Endothelial cell of umbilical vein (primary cell): ENCODE results near the gene ASMTL. TPM values are rescaled to one million over a fixed set of nuclear protein-coding genes. Genes with fewer than 3 reads are reported as not detected.

ENCODE experiments used
- BruUV-seq: library from RNA; stranded (reverse); fragments of 400-500 nt; replicated peaks from 2 replicates; lab custom pipeline; 2021; lab: Mats Ljungman, UMichigan
- CTCF ChIA-PET: fragments of 300-600, 350-600 bp; sonication (Branson Sonifier 250); formaldehyde crosslinking; loops from one replicate; lab custom pipeline; 2021; ENCODE audit warnings: antibody characterized with exemption, inconsistent platforms; lab: Charles Lee
- POLR2A ChIA-PET: fragments of 300-600, 350-600 bp; sonication (Branson Sonifier 250); formaldehyde crosslinking; loops from one replicate; lab custom pipeline; 2021; ENCODE audit warnings: antibody characterized with exemption, inconsistent platforms; lab: Charles Lee
- DNase-seq: peaks from one replicate; pipeline ENCODE4 v3.0.0-alpha.2; 2011; ENCODE audit warnings: low read depth, low spot score
- FAIRE-seq: peaks from 2 replicates; lab custom pipeline; 2011; peaks lifted over from hg19 to GRCh38; lab: Jason Lieb, UNC
- H2AFZ ChIP-seq: 2 replicates; pipeline ENCODE4 v1.6.0; 2012; ENCODE audit warnings: low read depth, low read length, control low read depth, inconsistent platforms
- H3K27ac ChIP-seq: 2 replicates; pipeline ENCODE4 v1.5.1; 2011; ENCODE audit warnings: low read depth, mild to moderate bottlenecking, control low read depth, low read length, moderate library complexity; ENCODE audit not compliant: insufficient read depth
- H3K27me3 ChIP-seq, 2 experiments: 2 replicates each; pipeline versions ENCODE4 v1.6.0 to v1.6.1; 2011; ENCODE audit warnings: low read length in 2 of 2, mixed read lengths in 1 of 2; ENCODE audit not compliant: control insufficient read depth in 2 of 2, insufficient read depth in 2 of 2
- H3K36me3 ChIP-seq, 2 experiments: 2 replicates in 1 of 2; 3 replicates in 1 of 2; pipeline ENCODE4 v1.5.1; 2011; ENCODE audit warnings: low read length in 2 of 2, mild to moderate bottlenecking in 1 of 2, moderate library complexity in 1 of 2; ENCODE audit not compliant: control insufficient read depth in 2 of 2, insufficient read depth in 2 of 2; ENCODE audit errors: extremely low read depth in 1 of 2
- H3K4me1 ChIP-seq: 3 replicates; pipeline ENCODE4 v1.5.1; 2011; ENCODE audit warnings: mild to moderate bottlenecking, low read length; ENCODE audit not compliant: control insufficient read depth, insufficient read depth; ENCODE audit errors: extremely low read depth
- H3K4me2 ChIP-seq: 2 replicates; pipeline ENCODE4 v1.6.1; 2011; ENCODE audit warnings: low read length, control low read depth, mixed read lengths; ENCODE audit not compliant: insufficient read depth
- H3K4me3 ChIP-seq, 3 experiments: fragments of 200-600 bp in 1 of 3; sonication (generic), shearing (Covaris generic) in 1 of 3; replicated peaks in 1 of 3; 2 replicates each; pipeline ENCODE4 v1.5.1; 2011 to 2016; ENCODE audit warnings: control low read depth in 3 of 3, low read length in 3 of 3, mild to moderate bottlenecking in 2 of 3, inconsistent platforms in 1 of 3, low read depth in 1 of 3, moderate library complexity in 1 of 3; ENCODE audit not compliant: insufficient read depth in 1 of 3
- H3K79me2 ChIP-seq: 2 replicates; pipeline ENCODE4 v1.6.0; 2012; ENCODE audit warnings: low read length, inconsistent platforms; ENCODE audit not compliant: control insufficient read depth, insufficient read depth
- H3K9ac ChIP-seq: replicated peaks from 2 replicates; pipeline ENCODE3; 2011; ENCODE audit warnings: low read length, control low read depth; ENCODE audit not compliant: insufficient read depth; ENCODE audit errors: extremely low read depth
- H3K9me1 ChIP-seq: replicated peaks from 3 replicates; pipeline ENCODE4 v1.6.0; 2011; ENCODE audit warnings: mild to moderate bottlenecking, low read length; ENCODE audit not compliant: control insufficient read depth, insufficient read depth; ENCODE audit errors: extremely low read depth
- H3K9me3 ChIP-seq: replicated peaks from 2 replicates; pipeline ENCODE4 v1.5.1; 2012; ENCODE audit warnings: low read length, inconsistent platforms; ENCODE audit not compliant: control insufficient read depth, insufficient read depth
- H4K20me1 ChIP-seq: replicated peaks from 2 replicates; pipeline ENCODE3; 2011; ENCODE audit warnings: mild to moderate bottlenecking, low read length; ENCODE audit not compliant: control insufficient read depth, insufficient read depth; ENCODE audit errors: extremely low read depth
- CTCF ChIP-seq, 2 donors: IDR thresholded peaks; 1 replicate in 1 of 2; 2 replicates in 1 of 2; pipeline ENCODE4 v1.5.1; 2011; ENCODE audit warnings: low read length in 2 of 2, mild to moderate bottlenecking in 2 of 2, moderate library complexity in 2 of 2, control low read depth in 1 of 2, inconsistent platforms in 1 of 2, low read depth in 1 of 2; ENCODE audit not compliant: insufficient read depth in 1 of 2; ENCODE audit errors: extremely low read depth in 1 of 2
- EZH2 ChIP-seq: IDR thresholded peaks from 2 replicates; pipeline ENCODE4 v1.6.1; 2012; ENCODE audit warnings: borderline replicate concordance, low read depth, mild to moderate bottlenecking, moderate library complexity, low read length, inconsistent platforms; ENCODE audit not compliant: severe bottlenecking
- FOS ChIP-seq: IDR thresholded peaks from 2 replicates; pipeline ENCODE4 v1.6.1; 2011; ENCODE audit warnings: mild to moderate bottlenecking, low read length, moderate library complexity, borderline replicate concordance; ENCODE audit not compliant: insufficient read depth
- GATA2 ChIP-seq: IDR thresholded peaks from 2 replicates; pipeline ENCODE4 v1.7.0; 2011; ENCODE audit warnings: low read depth, mild to moderate bottlenecking, moderate library complexity, mixed read lengths, low read length; ENCODE audit not compliant: insufficient read length, insufficient read depth
- JUN ChIP-seq: IDR thresholded peaks from 2 replicates; pipeline ENCODE4 v1.6.1; 2011; ENCODE audit warnings: borderline replicate concordance, low read depth; ENCODE audit not compliant: insufficient read length, insufficient read depth
- MYC ChIP-seq: IDR thresholded peaks from one replicate; pipeline ENCODE4 v1.6.1; 2011; ENCODE audit warnings: mild to moderate bottlenecking, low read depth, low read length
- POLR2A ChIP-seq: IDR thresholded peaks from 2 replicates; pipeline ENCODE4 v1.6.1; 2012; ENCODE audit warnings: low read depth, mild to moderate bottlenecking, control low read depth, low read length
- POLR2AphosphoS5 ChIP-seq: IDR thresholded peaks from 2 replicates; pipeline ENCODE4 v1.6.1; 2012; ENCODE audit warnings: low read depth, mild to moderate bottlenecking, control low read depth, low read length, moderate library complexity; ENCODE audit not compliant: insufficient read depth
- dilution Hi-C: fragments of 300-500 bp; cut with MboI; formaldehyde crosslinking; loops from one replicate; pipeline ENCODE4 v1.15.0; 2019; ENCODE audit warnings: low sequenced_read_pairs; ENCODE audit not compliant: extremely low pct_ligation_motif_present
- intact Hi-C: fragments of 100-400 bp; cut with micrococcal nuclease; formaldehyde crosslinking; loops from one replicate; pipeline ENCODE4 v1.10.0; 2022
- polyA plus RNA-seq, 4 experiments: library from polyadenylated mRNA; depleted of rRNA in 3 of 4; stranded (reverse) in 3 of 4; unstranded in 1 of 4; fragments of >200 nt; gene quantifications; 2 replicates each; pipeline versions ENCODE4 v1.2.1 to v1.2.3, GENCODE V29; 2011 to 2012; ENCODE audit warnings: missing spikeins in 1 of 4
- total RNA-seq: library from RNA; stranded (reverse); gene quantifications from 2 replicates; pipeline ENCODE4 v1.2.3, GENCODE V29; 2021
- TF ChIP-seq, protein P1 (sequence below): IDR thresholded peaks from 2 replicates; pipeline ENCODE4 v1.6.1; 2011; ENCODE audit not compliant: insufficient read depth, insufficient read length

The ASMTL gene
- total and polyA plus RNA-seq, 2 donors (not counting 3 experiments of a cell fraction or from before 2014, with no cell fraction given), result 27.1 to 29.9 TPM

DNA sequence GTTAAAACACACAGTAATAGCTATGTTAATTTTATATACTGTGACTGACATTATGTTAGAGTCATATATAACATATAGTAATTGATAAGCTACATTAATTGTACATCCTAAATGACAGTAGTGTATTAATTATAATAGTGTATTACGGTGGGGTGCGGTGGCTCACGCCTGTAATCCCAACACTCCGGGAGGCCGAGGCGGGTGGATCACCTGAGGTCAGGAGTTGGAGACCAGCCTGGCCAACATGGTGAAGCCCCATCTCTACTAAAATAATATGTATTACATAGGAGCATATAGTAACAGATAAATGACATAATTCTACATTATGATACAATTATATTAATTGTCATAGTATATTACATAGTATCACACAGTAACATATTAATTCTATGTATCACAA is 12.2 kb downstream of the ASMTL start:
- Histone ChIP-seq H4K20me1 (no peaks in the 10 kb centered on the region), H3K9ac (no peak overlapping the region), H3K36me3 (peaks cover 0 to 8% of the 10 kb centered on the region in 2 experiments), H3K27ac (no peak overlapping the region), H3K9me1 (no peaks in the 10 kb centered on the region), H3K27me3 (no peaks in the 10 kb centered on the region), H3K9me3 (no peaks in the 10 kb centered on the region), H2AFZ (no peak overlapping the region), H3K4me2 (no peak overlapping the region), H3K4me1 (no peaks in the 10 kb centered on the region), H3K4me3 (no peak overlapping the region), H3K79me2 (no peaks in the 10 kb centered on the region)
- ChIA-PET POLR2A (no interaction called here), CTCF (no interaction called here)
- no peak for TF ChIP-seq POLR2A
- TF ChIP-seq, protein P1, sequence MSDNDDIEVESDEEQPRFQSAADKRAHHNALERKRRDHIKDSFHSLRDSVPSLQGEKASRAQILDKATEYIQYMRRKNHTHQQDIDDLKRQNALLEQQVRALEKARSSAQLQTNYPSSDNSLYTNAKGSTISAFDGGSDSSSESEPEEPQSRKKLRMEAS, result no peak
- no peak for TF ChIP-seq MYC
- no peak for TF ChIP-seq CTCF (IDR thresholded peaks at IDR 0.05; ENCODE audit: extremely low read depth in 1 of 2, insufficient read depth in 1 of 2, low read depth in 1 of 2, low read length in 2 of 2)
- no peak for TF ChIP-seq GATA2
- TF ChIP-seq FOS, result no peak
- TF ChIP-seq JUN, result no peak
- no peak for TF ChIP-seq EZH2
- TF ChIP-seq POLR2AphosphoS5, result no peak
- intact Hi-C loops, result no loop called here
- BruUV-seq, result no TSS peak
- no peak for DNase-seq
- dilution Hi-C loops, result no loop called here
- no peak for FAIRE-seq
